Aorta (tissue), 5 donors: ENCODE measurements around the gene MPG. TPM values are rescaled to one million over a fixed set of nuclear protein-coding genes. Genes with fewer than 3 reads are reported as not detected.

Experiments
- ATAC-seq: fragments of 200-7000 bp; cut with Tn5 transposase; one replicate; pipeline ENCODE4 v1.9.1; 2022; ENCODE audit warnings: moderate library complexity; ENCODE audit not compliant: low FRiP score
- DNase-seq, 2 donors: peaks; one replicate each; pipeline ENCODE4 v3.0.0-alpha.2; 2020
- H3K27ac ChIP-seq, 2 donors: one replicate each; pipeline ENCODE4 v1.5.1; 2013; ENCODE audit warnings: low read length in 2 of 2, mild to moderate bottlenecking in 2 of 2, moderate library complexity in 2 of 2, control low read depth in 1 of 2, inconsistent platforms in 1 of 2, low read depth in 1 of 2
- H3K27me3 ChIP-seq, 2 donors: one replicate each; pipeline ENCODE4 v1.6.1; 2013; ENCODE audit warnings: control low read depth in 1 of 2, low read length in 1 of 2, mild to moderate bottlenecking in 1 of 2, moderate library complexity in 1 of 2; ENCODE audit not compliant: insufficient read depth in 2 of 2, control insufficient read depth in 1 of 2
- H3K36me3 ChIP-seq, 2 donors: one replicate each; pipeline ENCODE4 v1.6.1; 2013; ENCODE audit warnings: control low read depth in 1 of 2, low read length in 1 of 2, mild to moderate bottlenecking in 1 of 2; ENCODE audit not compliant: insufficient read depth in 2 of 2, control insufficient read depth in 1 of 2
- H3K4me1 ChIP-seq, 2 donors: one replicate each; pipeline ENCODE4 v1.6.1; 2013; ENCODE audit warnings: low read length in 2 of 2, control low read depth in 1 of 2, mild to moderate bottlenecking in 1 of 2, moderate library complexity in 1 of 2; ENCODE audit not compliant: insufficient read depth in 2 of 2, control insufficient read depth in 1 of 2
- H3K4me3 ChIP-seq, 2 donors: one replicate each; pipeline ENCODE4 v1.5.1; 2013; ENCODE audit warnings: low read length in 2 of 2, control low read depth in 1 of 2, mild to moderate bottlenecking in 1 of 2
- H3K9me3 ChIP-seq: one replicate; pipeline ENCODE4 v1.6.1; 2013; ENCODE audit warnings: mild to moderate bottlenecking, low read length; ENCODE audit not compliant: control insufficient read depth
- WGBS, 2 donors: extraction: QIAGEN DNeasy Blood & Tissue Kit; methylation state at CpG; one replicate each; pipeline ENCODE4 v1.1.7; 2013; 5-methylcytosine and 5-hydroxymethylcytosine counted together
- intact Hi-C, 2 donors: fragments of 100-400 bp; cut with DNase I; formaldehyde crosslinking; loops; one replicate each; pipeline versions ENCODE4 v1.14.2 to v1.15.0; 2022
- polyA plus RNA-seq, 2 donors: library from polyadenylated mRNA; stranded (reverse); fragments of 200-250 nt; gene quantifications; one replicate each; pipeline ENCODE4 v1.2.3, GENCODE V29; 2013
- total RNA-seq, 2 donors: library from RNA; stranded (reverse); fragmentation: NEBNext Ultra II Directional; extraction: Animal tissue kit (Norgen Biotek cat#: 25700); gene quantifications; one replicate each; pipeline ENCODE4 v1.2.1, GENCODE V29; 2021
- donor health status: healthy with polysubstance abuse.
- donor health status: Bipolar disorder and iron deficiency.
- donor health status: DM: no; HTN: no; CAD: no.
- donor health status: DM: no; HTN: no; CAD: no.
- donor health status: DM: yes; HTN: yes; CAD: no.

The MPG gene
- total and polyA plus RNA-seq, 4 donors, result 56.2 to 213 (median 74.1) TPM

- H3K4me1 ChIP-seq, result no peaks in the 10 kb centered on the region
- 72 to 77% methylated on average over 27 of the region's 27 CpGs for WGBS, 2 donors
- DNase-seq, result peak in 1 of 2 donors; percentile 38
- H3K4me3 ChIP-seq, result no peak overlapping the region
- H3K9me3 ChIP-seq, result no peaks in the 10 kb centered on the region
- intact Hi-C loops, result no loop called here
- ATAC-seq, result no peak
- H3K27me3 ChIP-seq, result no peaks in the 10 kb centered on the region
- H3K27ac ChIP-seq, result no peak overlapping the region
- peaks cover 0 to 7% of the 10 kb centered on the region in 2 donors for H3K36me3 ChIP-seq
Measured at GRCh38 chr16:67884-68789, 9.9 kb upstream of the MPG start.

DNA sequence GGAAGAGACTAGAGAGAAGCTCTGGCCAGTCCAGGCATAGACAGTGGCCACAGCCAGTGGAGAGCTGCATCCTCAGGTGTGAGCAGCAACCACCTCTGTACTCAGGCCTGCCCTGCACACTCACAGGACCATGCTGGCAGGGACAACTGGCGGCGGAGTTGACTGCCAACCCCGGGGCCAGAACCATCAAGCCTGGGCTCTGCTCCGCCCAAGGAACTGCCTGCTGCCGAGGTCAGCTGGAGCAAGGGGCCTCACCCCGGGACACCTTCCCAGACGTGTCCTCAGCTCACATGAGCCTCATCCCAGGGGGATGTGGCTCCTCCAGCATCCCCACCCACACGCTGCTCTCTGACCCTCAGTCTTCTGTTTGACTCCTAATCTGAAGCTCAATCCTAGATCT, 8.8 kb upstream of the MPG start:
- intact Hi-C loops, result no loop called here
- DNase-seq (no peak), ATAC-seq (no peak)
- H3K36me3 ChIP-seq, result peaks cover 0 to 2% of the 10 kb centered on the region in 2 donors
- H3K4me1 ChIP-seq, result no peaks in the 10 kb centered on the region
- H3K9me3 ChIP-seq, result no peaks in the 10 kb centered on the region
- no peak overlapping the region for H3K27ac ChIP-seq
- no peaks in the 10 kb centered on the region for H3K27me3 ChIP-seq
- WGBS, 2 donors, result 15 to 22% methylated on average over 8 of the region's 8 CpGs
- no peak overlapping the region for H3K4me3 ChIP-seq

- intact Hi-C loops, result no loop called here
- no peaks in the 10 kb centered on the region for H3K9me3 ChIP-seq
- no peaks in the 10 kb centered on the region for H3K27me3 ChIP-seq
- H3K4me1 ChIP-seq, result no peaks in the 10 kb centered on the region
- no peak for DNase-seq
- H3K4me3 ChIP-seq, result peak overlapping the region; percentile 36 to 73
- ATAC-seq, result no peak
- WGBS, 2 donors, result 11 to 20% methylated on average over 5 of the region's 5 CpGs
- no peaks in the 10 kb centered on the region for H3K36me3 ChIP-seq
- H3K27ac ChIP-seq, result no peak overlapping the region
Measured at GRCh38 chr16:71210-71539, 6.8 kb upstream of the MPG start.

DNA sequence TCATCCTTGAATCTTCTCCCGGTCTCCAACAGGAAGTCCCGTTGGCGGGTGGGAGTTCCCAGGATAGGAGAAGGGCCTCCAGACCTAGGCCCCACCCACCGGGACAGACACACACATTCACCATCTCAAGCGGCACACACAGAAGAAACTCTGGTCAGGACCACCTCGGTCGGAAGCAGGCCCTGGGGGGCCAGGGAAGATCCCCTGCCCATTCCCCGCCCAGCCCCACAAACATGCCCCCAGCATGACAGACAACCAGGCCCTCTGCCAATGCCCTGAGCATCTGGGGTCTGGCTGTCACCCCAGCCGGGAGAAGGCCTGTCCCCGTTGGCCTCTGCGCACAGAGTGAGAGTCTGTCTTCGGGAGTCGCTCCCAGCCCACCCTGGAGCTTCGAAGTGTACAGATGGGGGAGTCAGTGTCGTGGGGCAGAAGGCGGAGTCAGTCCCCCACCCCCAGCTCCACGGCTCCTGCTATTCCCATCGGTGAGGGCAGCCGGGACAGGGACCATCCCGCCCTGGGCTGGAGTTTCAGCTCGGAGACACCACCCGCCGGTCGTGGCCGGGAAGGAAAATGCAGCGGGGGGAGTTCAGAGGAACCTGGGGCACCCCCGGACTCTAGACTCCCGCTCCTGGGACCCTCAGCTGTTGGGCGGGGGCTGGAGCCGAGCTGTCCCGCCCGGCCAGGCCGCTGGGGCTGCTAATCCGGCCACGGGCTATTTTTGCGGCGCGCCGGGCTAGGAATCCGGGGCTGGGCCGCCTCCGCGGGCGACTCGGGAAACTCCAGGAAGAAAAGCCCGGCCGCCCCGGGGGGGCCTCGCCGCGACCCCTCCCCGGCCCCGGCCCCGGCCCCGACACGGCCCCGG, 6.3 kb upstream of the MPG start:
- Histone ChIP-seq H3K4me3 (peak overlapping the region; percentile 36 to 73), H3K27ac (peak overlapping the region in 1 of 2 donors; percentile 66), H3K36me3 (no peaks in the 10 kb centered on the region), H3K9me3 (no peaks in the 10 kb centered on the region), H3K4me1 (peaks cover 0 to 3% of the 10 kb centered on the region in 2 donors), H3K27me3 (no peaks in the 10 kb centered on the region)
- ATAC-seq, result peak; percentile 55
- DNase-seq, result peak; percentile 83 to 89
- intact Hi-C loops, result no loop called here
- 0 to 2% methylated on average over 30 to 57 of the region's 57 CpGs for WGBS, 2 donors

DNA sequence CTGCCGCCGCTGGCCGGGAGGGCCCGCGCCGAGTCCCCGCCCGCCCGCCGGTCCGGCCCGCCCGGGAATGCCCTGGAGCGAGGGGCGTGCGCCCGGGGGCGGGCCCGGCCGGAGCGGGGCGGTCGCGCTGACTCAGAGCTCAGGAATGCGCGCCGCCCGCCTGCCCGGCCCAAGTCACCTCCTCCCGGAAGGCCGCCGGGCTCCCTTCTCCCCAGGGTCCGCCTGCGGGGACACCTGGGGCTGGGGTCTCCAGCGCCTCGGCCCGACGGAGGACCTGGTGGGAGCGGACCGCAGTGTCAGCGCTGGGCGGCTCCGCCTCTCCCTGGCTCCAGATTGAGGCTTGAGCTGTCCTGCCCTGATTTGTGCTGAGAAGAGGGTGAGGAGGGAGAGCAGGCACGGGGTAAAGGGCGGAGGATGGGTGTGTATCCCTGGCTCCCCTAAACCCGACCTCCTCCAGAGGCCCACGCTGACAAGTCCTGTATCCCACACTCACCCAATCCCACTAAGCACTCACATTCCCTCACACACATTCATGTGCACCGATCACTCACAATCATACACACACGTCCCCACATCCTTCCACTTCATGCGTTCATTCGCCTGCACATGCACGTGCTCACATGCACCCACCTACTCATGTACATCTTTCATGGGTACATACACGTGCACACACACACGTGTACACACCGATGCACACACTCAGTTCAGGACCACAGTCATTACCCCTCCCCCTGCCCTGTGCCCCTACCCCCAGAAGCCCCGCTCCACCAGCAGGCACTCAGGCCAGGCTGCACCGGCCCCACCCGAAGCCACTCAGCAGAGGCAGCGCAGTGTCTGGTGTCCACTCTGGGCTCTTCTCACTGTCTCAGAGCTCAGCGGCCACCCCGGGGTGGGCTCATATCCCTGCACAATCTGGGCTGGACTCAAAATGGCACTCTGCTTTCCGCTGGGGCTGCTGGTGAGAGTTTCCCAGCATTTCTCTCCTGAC, 5.2 kb upstream of the MPG start, which contains the start of gene RHBDF1:
RHBDF1 (minus strand) TSS at position 71 of the 988 bp plus-strand sequence. CDS start 7,616 bp downstream, outside the sequence.
- H3K9me3 ChIP-seq, result no peaks in the 10 kb centered on the region
- intact Hi-C loops, result no loop called here
- H3K27ac ChIP-seq, result peak within 1 kb of the TSS in 1 of 2 donors; percentile 66
- WGBS, 2 donors, result 24 to 30% methylated on average over 44 to 62 of the region's 62 CpGs
- peak within 1 kb of the TSS; percentile 36 to 73 for H3K4me3 ChIP-seq
- peak; percentile 64 for ATAC-seq
- DNase-seq, result peak in 1 of 2 donors; percentile 91
- no peaks in the 10 kb centered on the region for H3K27me3 ChIP-seq
- peaks cover 0 to 3% of the 10 kb centered on the region in 2 donors for H3K4me1 ChIP-seq
- H3K36me3 ChIP-seq, result no peaks in the 10 kb centered on the region

DNA sequence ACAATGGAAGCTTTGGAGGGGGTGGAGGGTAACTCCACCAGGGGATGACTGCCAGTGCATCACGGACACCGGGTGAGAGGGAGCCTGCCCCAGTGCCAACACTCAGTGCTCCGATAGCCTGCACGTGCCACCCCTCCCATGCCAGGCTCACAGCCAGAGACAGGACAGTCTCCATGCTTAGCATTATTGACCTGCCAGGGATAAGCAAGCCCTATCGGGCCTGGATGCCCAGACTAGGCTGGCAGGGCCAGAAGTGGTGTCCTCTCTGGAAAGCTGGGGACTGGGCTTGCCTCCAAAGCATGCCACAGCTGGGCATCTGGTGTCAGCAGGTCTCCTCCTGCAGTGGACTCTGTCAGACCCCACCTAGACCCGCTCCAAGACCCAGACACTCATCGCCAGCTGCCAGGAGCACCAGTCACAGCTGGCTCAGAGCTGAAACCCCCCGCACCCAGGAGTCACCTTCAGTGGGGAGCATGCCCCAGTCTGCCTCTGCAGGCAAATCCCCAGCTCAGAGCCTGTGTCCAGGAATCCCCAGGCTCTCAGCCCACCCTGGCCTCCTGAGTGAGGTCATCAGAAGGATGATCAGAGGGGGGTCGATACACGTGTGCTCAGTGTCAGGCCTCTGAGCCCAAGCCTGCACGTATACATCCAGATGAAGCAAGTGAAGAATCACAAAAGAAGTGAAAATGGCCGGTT, 3.8 kb upstream of the MPG start:
- Histone ChIP-seq H3K4me1 (peaks cover 0 to 3% of the 10 kb centered on the region in 2 donors), H3K36me3 (no peaks in the 10 kb centered on the region), H3K27me3 (no peaks in the 10 kb centered on the region), H3K4me3 (no peak overlapping the region), H3K9me3 (no peaks in the 10 kb centered on the region), H3K27ac (peak overlapping the region in 1 of 2 donors; percentile 33)
- WGBS, 2 donors, result 45 to 52% methylated on average over 12 of the region's 12 CpGs
- no peak for DNase-seq
- no peak for ATAC-seq
- intact Hi-C loops, result no loop called here

GRCh38 chr16:74747-75334, 3.2 kb upstream of the MPG start:
- no peaks in the 10 kb centered on the region for H3K36me3 ChIP-seq
- WGBS, 2 donors, result 88 to 90% methylated on average over 15 to 16 of the region's 16 CpGs
- DNase-seq, result no peak
- no peaks in the 10 kb centered on the region for H3K27me3 ChIP-seq
- no peak for ATAC-seq
- H3K4me3 ChIP-seq, result no peak overlapping the region
- peak overlapping the region in 1 of 2 donors; percentile 72 for H3K27ac ChIP-seq
- H3K9me3 ChIP-seq, result no peaks in the 10 kb centered on the region
- intact Hi-C loops, result no loop called here
- peaks cover 0 to 3% of the 10 kb centered on the region in 2 donors for H3K4me1 ChIP-seq
